ENCODE results near the gene C2orf69.

Gene C2orf69

DNA sequence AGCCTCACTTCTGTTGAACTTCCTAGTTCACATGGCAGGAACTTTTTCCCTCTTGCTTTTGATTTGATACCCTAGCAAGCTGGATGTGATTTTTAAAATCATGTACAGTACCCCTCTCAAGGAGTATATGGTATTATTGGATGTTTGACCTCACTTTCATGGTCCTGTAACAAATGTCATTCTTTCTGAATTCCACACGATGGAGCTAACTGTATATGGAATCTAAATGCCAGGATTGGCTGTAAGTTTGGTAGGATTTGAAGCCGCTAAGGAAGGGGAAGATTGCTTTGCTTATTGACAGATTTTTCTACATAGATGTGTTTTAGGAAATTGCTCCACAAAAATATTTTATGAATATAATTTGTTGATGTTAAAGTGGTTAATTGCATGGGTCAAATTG, 62.6 kb downstream of the C2orf69 start:
- DNase-seq, result no peak

- DNase-seq, result no peak
Measured at GRCh38 chr2:199975273-199975895, 64.3 kb downstream of the C2orf69 start.
